GM18909 (cell line): ENCODE data around the gene SLC25A21.
A peak's percentile ranks its signal among the peaks of the same experiment; 100 is the strongest.
"Not testable (repeated sequence)": the region's sequence is repeated elsewhere in the genome, so short reads cannot be mapped to it uniquely, and the experiment has no call there.

Experiments used
- ATAC-seq: cut with Tn5 transposase; IDR thresholded peaks from one replicate; pipeline ENCODE4 v1.9.1; 2021; ENCODE audit warnings: mild to moderate bottlenecking; ENCODE audit not compliant: unreplicated experiment, poor library complexity

Gene SLC25A21

DNA sequence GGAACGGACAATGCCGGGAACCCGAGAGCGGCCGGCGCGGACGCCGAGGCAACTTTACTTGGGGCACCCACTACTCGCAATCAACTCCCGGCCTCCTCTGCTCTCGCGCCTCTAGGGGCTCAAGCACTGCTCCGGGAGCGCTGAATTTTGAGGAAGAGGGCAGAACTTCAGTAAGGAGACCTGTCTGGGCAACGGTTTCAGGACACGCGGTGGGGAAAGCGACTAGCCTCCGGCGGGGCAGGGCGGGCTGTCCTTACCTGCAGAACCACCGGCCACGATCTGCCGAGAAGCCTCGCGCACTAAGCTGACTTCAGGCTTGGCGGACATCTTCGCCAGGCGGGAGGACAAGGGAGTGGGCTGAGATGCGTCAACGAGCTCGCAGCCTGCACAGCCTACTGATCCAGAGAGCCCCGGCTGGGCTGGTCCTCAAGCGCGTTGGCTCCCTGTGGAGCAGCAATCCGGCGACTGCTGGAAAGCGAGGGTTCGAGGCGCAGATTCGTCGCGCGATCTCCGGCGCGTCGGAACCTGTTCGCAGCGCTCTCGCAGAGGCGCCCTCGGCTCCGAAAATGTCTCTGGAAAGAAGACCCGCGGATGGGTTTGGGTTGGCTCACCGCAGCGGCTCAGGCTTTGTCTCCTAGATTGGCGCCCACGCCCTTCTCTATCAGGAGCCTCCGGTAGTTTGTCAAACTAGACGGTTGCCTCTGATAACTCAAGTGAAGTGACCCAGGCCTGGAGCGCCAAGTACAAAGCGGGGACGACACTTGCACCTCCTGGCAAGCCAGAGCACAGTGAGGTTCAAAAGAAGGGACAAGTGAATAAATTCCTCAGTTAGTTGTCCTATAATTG is at the start of gene SLC25A21:
SLC25A21 (minus strand) TSS at position 583 of the 846 bp plus-strand sequence.
- no peak for ATAC-seq

GRCh38 chr14:37221073-37221472 is 48.7 kb upstream of the SLC25A21 start:
- ATAC-seq: no peak

DNA sequence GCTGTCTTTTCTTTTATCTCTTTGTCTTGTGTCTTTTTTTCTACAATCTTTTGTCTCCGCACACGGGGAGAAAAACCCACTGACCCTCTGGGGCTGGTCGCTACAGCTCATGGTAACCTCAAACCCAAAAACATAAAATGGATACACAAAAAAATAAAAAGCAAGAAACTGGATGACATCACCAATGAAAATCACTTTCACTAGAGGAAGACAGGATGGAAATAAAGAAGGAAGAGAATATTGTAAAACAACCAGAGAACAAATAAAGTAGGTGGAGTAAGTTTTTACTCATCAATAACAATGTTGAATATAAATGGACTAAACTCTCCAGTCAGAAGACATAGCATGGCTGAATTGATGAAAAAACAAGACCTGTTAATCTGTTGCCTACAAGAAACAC is 42.9 kb upstream of the SLC25A21 start:
- no peak for ATAC-seq

GRCh38 chr14:37213016-37213415 is 40.6 kb upstream of the SLC25A21 start:
- no peak for ATAC-seq

DNA sequence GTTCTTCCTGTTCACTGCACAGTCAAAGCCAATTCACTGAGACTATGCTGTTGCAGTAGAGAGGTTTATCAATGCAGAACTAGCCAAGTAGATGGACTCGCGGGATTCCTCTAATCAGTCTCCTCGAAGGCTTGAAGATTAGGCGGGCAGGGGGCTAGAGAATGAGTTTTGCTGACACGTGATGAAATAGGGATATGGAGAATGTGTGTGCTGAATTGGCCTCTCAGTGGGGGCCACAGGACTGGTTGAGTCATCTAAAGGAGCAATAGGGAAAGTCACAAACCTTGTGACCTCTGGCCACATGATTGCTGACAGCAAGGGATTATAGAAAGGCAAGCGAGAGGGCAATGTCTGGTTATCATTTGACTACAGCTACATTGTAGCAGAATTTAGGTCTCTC is 38.0 kb upstream of the SLC25A21 start:
- ATAC-seq: no peak

GRCh38 chr14:37209617-37210016 is 37.2 kb upstream of the SLC25A21 start:
- ATAC-seq: not testable (repeated sequence)

GRCh38 chr14:37205623-37206605 is 33.5 kb upstream of the SLC25A21 start:
- not testable (repeated sequence) for ATAC-seq

DNA sequence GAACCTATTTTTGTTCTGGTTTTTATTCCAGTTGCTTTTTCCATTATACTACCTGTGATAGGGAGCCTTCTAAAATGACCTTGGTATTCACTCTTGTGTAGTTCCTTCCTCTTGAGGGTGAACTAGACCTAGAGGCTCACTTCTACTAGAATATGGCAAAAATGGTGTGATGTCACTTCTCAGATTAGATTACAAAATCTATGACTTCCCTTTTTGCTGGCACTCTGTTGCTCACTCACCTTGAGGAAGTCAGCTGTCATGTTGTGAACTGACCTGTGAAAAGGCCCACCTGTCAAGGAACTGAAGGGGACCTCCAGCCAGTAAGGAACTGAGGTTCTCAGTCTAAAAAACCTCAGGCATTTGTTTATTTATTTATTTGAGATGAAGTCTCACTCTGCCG is 31.0 kb upstream of the SLC25A21 start:
- ATAC-seq: no peak

DNA sequence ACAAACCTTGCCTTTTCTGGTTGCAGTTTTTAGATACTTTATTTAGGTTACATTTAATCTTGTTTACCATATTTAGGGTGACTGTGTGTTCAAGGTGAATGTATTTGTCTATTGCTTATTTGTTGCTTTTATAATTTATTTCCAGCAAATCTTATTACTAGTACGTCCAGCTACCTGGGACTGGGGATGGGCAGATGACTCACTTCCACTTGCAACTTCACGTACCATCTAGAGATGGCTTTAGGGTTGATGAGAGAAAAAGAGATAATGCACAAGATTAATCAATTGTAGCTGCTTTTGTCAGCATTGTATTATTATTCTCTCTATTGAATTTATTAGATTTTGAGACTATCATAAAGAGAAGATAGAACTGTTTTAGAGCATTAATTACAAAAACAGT is 30.4 kb upstream of the SLC25A21 start:
- no peak for ATAC-seq

GRCh38 chr14:37202265-37202664 is 29.9 kb upstream of the SLC25A21 start:
- no peak for ATAC-seq

- no peak for ATAC-seq
These were observed 29.3 kb upstream of the SLC25A21 start for GRCh38 chr14:37201724-37202123.

DNA sequence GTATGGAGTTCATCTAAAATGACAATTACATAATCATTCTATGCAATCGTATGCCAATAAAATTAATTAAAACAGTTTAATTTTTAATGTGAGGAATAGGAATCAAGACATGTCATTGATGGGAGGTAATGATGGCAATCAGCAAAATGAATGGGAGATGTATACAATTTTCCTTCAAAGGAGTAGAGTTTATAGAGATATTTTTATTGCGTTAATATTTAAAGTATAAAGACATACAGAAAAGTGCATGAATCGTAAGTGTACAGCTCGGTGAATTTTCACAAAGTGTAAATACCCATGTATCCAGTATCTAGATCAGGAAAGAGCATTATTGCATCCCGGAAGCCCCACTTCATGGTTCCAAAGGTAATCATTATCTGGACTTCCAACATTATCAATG is 26.5 kb upstream of the SLC25A21 start:
- no peak for ATAC-seq

DNA sequence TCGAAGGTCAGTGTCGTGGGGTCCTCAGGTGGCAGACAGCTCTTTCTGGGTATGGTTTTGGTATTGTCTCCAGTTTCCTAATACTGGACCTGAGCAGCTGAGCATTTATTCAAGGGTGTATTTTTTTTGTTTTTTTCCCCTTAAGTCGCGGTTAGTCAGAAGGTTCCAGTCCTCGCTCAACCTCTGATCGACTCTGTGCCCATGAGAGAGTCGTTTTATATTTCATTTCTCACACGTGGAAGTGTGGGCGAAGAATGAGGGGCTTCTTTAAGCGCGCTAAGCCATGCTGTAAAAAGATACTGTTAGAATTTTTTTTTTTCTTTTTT is 25.8 kb upstream of the SLC25A21 start:
- ATAC-seq: peak; percentile 12

- peak; percentile 53 for ATAC-seq
These were observed 25.2 kb upstream of the SLC25A21 start, which contains the start of gene MIPOL1 for GRCh38 chr14:37197421-37198272. Gene MIPOL1 (plus strand): TSS chr14:37197937. CDS start chr14:37247889, 49,952 bp downstream.

GRCh38 chr14:37196604-37197420 is 24.4 kb upstream of the SLC25A21 start:
- no peak for ATAC-seq

DNA sequence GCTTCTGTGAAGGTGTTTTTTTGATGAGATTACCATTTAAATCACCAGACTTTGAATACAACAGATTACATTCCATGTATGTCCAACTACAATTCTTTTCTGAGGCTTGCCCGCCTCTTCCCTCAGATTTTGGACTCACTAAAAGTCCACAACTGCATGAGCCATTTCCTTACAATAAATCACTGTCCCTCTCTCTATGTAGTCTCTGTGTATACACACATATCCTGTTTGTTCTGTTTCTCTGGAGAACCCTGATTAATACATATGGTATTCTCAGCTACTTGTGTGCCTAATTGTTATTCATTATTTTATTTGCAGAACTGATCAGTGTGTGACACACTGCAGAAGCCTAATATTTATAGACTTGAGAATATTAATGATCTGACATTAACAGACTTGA is 22.9 kb upstream of the SLC25A21 start:
- no peak for ATAC-seq

DNA sequence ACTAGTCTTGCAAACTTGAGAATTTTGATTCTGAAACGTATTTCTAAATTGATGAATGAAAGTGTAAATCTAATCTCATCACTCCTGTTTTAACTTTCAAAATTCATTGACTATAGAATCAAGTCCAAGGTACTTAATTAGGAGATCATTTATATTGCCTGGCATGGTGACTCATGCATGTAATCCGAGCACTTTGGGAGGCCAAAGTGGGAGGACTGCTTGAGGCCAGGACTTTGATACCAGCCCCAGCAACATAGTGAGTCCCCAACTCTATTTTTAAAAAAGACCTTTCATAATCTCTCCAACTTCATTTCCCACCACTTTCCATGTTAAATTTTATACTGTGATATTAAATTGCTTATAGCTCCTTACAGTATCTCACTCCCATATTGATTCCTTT is 22.3 kb upstream of the SLC25A21 start:
- ATAC-seq: no peak

- ATAC-seq: not testable (repeated sequence)
These were observed 17.3 kb upstream of the SLC25A21 start for GRCh38 chr14:37189733-37190132.

DNA sequence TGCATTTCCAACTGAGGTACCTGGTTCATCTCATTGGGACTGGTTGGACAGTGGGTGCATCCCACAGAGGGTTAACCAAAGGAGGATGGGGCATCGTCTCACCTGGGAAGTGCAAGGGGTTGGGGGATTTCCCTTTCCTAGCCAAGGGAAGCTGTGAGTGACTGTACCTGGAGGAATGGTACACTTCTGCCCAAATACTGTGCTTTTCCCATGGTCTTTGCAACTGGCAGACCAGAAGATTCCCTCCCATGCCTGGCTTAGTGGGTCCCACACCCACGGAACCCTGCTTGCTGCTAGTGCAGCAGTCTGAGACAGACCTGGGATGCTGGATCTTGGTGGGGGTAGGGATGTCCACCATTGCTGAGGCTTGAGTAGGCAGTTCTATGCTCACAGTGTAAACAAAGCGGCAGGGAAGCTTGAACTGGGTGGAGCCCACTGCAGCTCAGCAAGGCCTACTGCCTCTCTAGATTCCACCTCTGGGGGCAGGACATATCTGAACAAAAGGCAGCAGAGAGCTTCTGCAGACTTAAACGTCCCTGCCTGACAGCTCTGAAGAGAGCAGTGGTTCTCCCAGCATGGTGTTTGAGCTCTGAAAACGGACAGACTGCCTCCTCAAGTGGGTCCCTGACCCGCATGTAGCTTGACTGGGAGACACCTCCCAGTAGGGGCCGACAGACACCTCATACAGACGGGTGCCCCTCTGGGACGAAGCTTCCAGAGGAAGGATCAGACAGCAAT is 15.6 kb upstream of the SLC25A21 start:
- not testable (repeated sequence) for ATAC-seq
